Endothelial cell (in vitro differentiated cells): ENCODE data around the gene FBXL7. TPM values are rescaled to one million over a fixed set of nuclear protein-coding genes. Genes with fewer than 3 reads are reported as not detected.

Experiments used
- DNase-seq: peaks from one replicate; pipeline ENCODE4 v3.0.0; 2021; ENCODE audit warnings: low spot score
- H3K27ac Mint-ChIP-seq: one replicate; pipeline ENCODE4 v1.8.0; 2021; ENCODE audit warnings: mixed read lengths, inconsistent platforms; ENCODE audit not compliant: unreplicated experiment
- H3K27me3 Mint-ChIP-seq: one replicate; pipeline ENCODE4 v1.8.0; 2021; ENCODE audit warnings: mild to moderate bottlenecking, moderate library complexity, mixed read lengths, inconsistent platforms; ENCODE audit not compliant: unreplicated experiment
- H3K36me3 Mint-ChIP-seq: one replicate; pipeline ENCODE4 v1.8.0; 2021; ENCODE audit warnings: mild to moderate bottlenecking, low read depth, mixed read lengths, inconsistent platforms; ENCODE audit not compliant: unreplicated experiment
- H3K4me1 Mint-ChIP-seq: one replicate; pipeline ENCODE4 v1.8.0; 2021; ENCODE audit warnings: mild to moderate bottlenecking, mixed read lengths, inconsistent platforms; ENCODE audit not compliant: unreplicated experiment
- H3K4me3 Mint-ChIP-seq: one replicate; pipeline ENCODE4 v1.8.0; 2021; ENCODE audit warnings: mild to moderate bottlenecking, mixed read lengths, inconsistent platforms; ENCODE audit not compliant: unreplicated experiment
- H3K9me3 Mint-ChIP-seq: one replicate; pipeline ENCODE4 v1.8.0; 2021; ENCODE audit warnings: mixed read lengths, inconsistent platforms; ENCODE audit not compliant: unreplicated experiment
- total RNA-seq: library from RNA; stranded (reverse); fragmentation: NEBNext Ultra II Directional; extraction: Animal tissue kit (Norgen Biotek cat#: 25700); gene quantifications from one replicate; pipeline ENCODE4 v1.2.1, GENCODE V29; 2021; ENCODE audit not compliant: unreplicated experiment
- TF ChIP-seq, protein P1 (sequence below): fragments of 200-600 bp; sonication (generic); IDR thresholded peaks from one replicate; pipeline ENCODE4 v1.5.0; 2021; ENCODE audit warnings: antibody characterized with exemption; ENCODE audit not compliant: unreplicated experiment

Gene FBXL7
- total RNA-seq, 1 donor from 2014 or later: 63.8 TPM

DNA sequence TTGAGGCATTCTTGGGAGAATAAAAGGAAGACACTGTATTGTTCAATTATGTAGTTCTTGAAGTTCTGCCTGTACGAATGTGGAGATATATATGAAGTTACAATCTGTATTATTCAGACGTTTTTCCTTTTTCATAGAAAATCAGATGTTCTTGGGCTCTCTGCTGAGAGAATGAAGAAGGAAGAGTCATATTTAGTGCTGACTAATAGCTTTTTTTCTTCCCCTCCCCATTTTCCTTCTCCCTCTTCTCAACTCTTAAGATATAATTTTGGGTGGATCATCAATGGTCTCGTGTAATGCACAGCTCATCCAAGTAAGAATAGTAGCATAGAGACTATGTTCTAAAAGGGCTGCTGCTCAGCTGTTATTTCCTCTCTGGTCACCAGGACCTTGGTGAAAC, 23.0 kb upstream of the FBXL7 start:
- Mint-ChIP-seq H3K27me3 (peaks cover 1% of the 10 kb centered on the region), H3K9me3 (no peaks in the 10 kb centered on the region), H3K36me3 (no peaks in the 10 kb centered on the region), H3K4me1 (peaks cover 6% of the 10 kb centered on the region), H3K27ac (no peak overlapping the region), H3K4me3 (no peak overlapping the region)
- no peak for DNase-seq
- TF ChIP-seq, protein P1, sequence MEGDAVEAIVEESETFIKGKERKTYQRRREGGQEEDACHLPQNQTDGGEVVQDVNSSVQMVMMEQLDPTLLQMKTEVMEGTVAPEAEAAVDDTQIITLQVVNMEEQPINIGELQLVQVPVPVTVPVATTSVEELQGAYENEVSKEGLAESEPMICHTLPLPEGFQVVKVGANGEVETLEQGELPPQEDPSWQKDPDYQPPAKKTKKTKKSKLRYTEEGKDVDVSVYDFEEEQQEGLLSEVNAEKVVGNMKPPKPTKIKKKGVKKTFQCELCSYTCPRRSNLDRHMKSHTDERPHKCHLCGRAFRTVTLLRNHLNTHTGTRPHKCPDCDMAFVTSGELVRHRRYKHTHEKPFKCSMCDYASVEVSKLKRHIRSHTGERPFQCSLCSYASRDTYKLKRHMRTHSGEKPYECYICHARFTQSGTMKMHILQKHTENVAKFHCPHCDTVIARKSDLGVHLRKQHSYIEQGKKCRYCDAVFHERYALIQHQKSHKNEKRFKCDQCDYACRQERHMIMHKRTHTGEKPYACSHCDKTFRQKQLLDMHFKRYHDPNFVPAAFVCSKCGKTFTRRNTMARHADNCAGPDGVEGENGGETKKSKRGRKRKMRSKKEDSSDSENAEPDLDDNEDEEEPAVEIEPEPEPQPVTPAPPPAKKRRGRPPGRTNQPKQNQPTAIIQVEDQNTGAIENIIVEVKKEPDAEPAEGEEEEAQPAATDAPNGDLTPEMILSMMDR: no peak

DNA sequence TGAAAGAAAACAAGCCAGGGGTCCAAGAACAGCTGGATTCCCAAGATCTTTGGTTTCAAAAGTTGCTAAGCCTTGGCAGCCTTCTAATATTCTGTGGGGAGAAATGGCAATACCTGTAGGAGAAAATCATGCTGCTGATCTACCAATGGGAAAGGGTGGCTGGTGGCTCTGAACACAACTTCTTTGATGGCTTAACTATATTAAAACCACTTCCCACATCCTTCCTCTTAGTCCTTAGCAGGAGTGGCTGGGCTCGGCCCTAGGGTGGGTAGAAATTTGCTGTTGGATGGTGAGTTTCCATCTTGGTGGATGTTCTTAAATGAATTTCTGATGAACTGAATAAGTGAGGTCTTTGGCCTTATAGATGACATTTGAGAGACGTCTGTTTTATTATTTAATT, 19.5 kb upstream of the FBXL7 start:
- Mint-ChIP-seq H3K4me3 (no peak overlapping the region), H3K27ac (no peak overlapping the region), H3K36me3 (no peaks in the 10 kb centered on the region), H3K9me3 (no peaks in the 10 kb centered on the region), H3K4me1 (peaks cover 6% of the 10 kb centered on the region), H3K27me3 (peaks cover 1% of the 10 kb centered on the region)
- TF ChIP-seq, protein P1: no peak
- no peak for DNase-seq

DNA sequence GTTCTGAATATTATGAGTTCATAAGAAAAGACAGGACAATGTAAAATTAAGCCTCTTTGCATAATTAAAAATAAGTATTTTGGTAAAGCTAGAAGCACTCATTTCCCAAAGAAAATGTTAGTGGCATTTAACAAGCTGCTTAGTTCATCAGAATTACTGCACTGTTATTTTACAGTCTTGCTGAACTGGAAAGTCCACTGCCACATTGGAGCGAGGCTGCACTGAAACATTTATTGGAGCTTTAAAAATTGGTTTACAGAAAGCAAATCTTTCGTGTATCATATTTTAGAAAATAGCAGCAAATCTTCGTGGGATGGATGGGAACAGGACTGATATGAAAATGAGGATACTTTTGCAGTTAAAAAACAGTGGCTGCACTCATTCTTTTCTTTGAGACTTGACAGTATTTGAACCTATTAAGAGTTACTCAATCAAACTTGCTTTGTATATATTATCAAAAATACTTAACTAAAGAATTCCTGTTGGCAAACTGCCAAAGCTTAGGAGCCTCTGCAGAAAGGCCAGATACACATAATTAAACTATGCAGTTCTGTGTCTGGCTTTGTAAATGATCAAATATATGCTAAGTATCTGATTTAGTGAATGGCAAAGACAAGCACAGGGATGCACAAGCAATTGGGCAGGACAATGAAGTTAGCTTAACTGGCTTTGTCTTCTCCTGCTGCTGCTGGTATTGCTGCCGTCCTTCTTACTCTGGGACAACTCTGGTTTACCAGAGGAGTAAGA, 16.5 kb upstream of the FBXL7 start:
- Mint-ChIP-seq H3K4me3 (no peak overlapping the region), H3K36me3 (no peaks in the 10 kb centered on the region), H3K4me1 (no peaks in the 10 kb centered on the region), H3K9me3 (no peaks in the 10 kb centered on the region), H3K27me3 (peaks cover 1% of the 10 kb centered on the region), H3K27ac (no peak overlapping the region)
- TF ChIP-seq, protein P1: no peak
- DNase-seq: no peak

DNA sequence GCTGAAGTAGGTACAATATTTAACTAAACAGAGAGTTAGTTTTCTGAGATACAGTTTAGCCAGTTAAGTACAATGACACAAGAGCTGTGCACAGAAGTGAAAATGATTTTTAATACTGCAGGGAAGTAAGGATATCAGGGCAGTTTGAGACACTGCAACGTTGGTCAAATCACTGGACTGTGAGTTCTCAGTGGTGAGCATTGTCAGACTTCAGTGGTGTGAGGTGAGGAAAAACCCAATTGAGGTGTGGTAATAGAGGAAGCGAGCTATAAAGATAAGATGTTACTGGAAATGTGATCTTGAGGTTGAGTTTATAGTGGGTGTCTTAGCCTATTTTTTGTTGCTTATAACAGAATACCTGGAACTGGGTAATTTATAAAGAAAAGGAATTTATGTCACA, 12.8 kb upstream of the FBXL7 start:
- TF ChIP-seq, protein P1: no peak
- DNase-seq: no peak

DNA sequence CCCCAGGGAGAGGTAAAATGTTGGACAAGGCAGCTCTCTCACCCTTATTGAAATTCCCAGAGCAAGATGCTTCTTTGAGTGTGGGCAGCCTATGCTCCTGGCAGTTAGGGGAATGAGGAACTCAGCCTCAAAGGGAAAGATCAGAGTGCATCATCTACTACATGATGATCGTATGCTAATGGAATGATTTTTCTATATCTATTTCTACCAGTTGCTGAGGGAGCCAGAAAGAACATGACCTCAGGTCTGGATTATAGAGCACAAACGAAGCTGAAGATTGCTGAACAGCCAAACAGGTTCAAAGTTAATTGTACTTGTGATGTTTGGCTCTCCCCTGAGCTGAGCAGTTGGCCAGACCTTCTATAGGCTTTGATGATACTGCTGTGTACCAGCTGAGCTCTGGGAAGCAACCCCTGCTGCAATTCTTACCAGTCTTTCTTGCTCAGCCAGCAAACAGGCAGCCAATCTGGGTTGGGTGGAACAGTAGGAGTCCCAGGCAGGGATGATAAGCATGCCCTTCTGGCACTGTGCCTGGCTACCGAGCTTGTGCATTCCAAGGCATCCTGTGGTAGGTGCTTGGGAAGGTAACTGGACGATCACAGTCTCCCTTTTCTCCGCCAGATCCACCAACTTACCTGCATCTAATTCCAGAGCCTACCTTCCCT, 10.3 kb upstream of the FBXL7 start:
- Mint-ChIP-seq H3K36me3 (no peaks in the 10 kb centered on the region), H3K4me3 (no peak overlapping the region), H3K4me1 (peaks cover 5% of the 10 kb centered on the region), H3K27me3 (no peaks in the 10 kb centered on the region), H3K9me3 (no peaks in the 10 kb centered on the region), H3K27ac (no peak overlapping the region)
- no peak for DNase-seq
- TF ChIP-seq, protein P1: no peak

More for the DNA sequence above, 12.8 kb upstream of the FBXL7 start:
- H3K27me3 Mint-ChIP-seq: no peaks in the 10 kb centered on the region
- H3K36me3 Mint-ChIP-seq: no peaks in the 10 kb centered on the region
- H3K9me3 Mint-ChIP-seq: no peaks in the 10 kb centered on the region
- no peak overlapping the region for H3K27ac Mint-ChIP-seq
- H3K4me1 Mint-ChIP-seq: peaks cover 5% of the 10 kb centered on the region
- H3K4me3 Mint-ChIP-seq: no peak overlapping the region
